DOHH2 (cell line): ENCODE results near the gene UTY.

Experiments used
- CTCF ChIP-seq: fragments of 200-600 bp; sonication (generic); IDR thresholded peaks from one replicate; pipeline ENCODE4 v1.5.1; 2014; ENCODE audit warnings: antibody characterized with exemption, mild to moderate bottlenecking, low read depth, low read length; ENCODE audit not compliant: poor library complexity, severe bottlenecking
- EZH2phosphoT487 ChIP-seq: fragments of 200-600 bp; sonication (generic); IDR thresholded peaks from 2 replicates; pipeline ENCODE4 v1.6.1; 2017; ENCODE audit warnings: borderline replicate concordance, mild to moderate bottlenecking, antibody characterized with exemption, low read length, moderate library complexity, mixed read lengths

- TF ChIP-seq CTCF (peak; percentile 22), EZH2phosphoT487 (no peak)
Observed at GRCh38 chrY:13501215-13501614, 21.4 kb upstream of the UTY start.
